GM21381 (cell line): ENCODE measurements around the gene ZNF747.

Experiments used
- ATAC-seq: cut with Tn5 transposase; IDR thresholded peaks from one replicate; pipeline ENCODE4 v1.9.1; 2021; ENCODE audit warnings: mild to moderate bottlenecking, moderate library complexity; ENCODE audit not compliant: unreplicated experiment

The ZNF747 gene

GRCh38 chr16:30534368-30535105 lies at the start of gene ZNF747:
Gene ZNF747, minus strand, starts transcription at chr16:30534858. Its CDS starts 179 bp downstream, at chr16:30534679.
- ATAC-seq = peak; percentile 73

GRCh38 chr16:30582611-30583340 lies 48.1 kb upstream of the ZNF747 start:
- ATAC-seq = no peak

- ATAC-seq = no peak
These were observed 46.8 kb upstream of the ZNF747 start for GRCh38 chr16:30581457-30581856.

- ATAC-seq = no peak
These were observed 40.0 kb upstream of the ZNF747 start for GRCh38 chr16:30574678-30575077.

GRCh38 chr16:30571445-30572322 lies 37.0 kb upstream of the ZNF747 start, which contains the start of gene ZNF688:
Gene ZNF688, minus strand, starts transcription at chr16:30571714. Its CDS starts 85 bp downstream, at chr16:30571629.
- ATAC-seq = peak; percentile 69

GRCh38 chr16:30570636-30571444 lies 36.2 kb upstream of the ZNF747 start:
- no peak for ATAC-seq

GRCh38 chr16:30569746-30570635 lies 35.3 kb upstream of the ZNF747 start:
- no peak for ATAC-seq

GRCh38 chr16:30569281-30569680 lies 34.6 kb upstream of the ZNF747 start:
- ATAC-seq = no peak

GRCh38 chr16:30567991-30568638 lies 33.5 kb upstream of the ZNF747 start:
- ATAC-seq = peak; percentile 28

GRCh38 chr16:30567160-30567990 lies 32.7 kb upstream of the ZNF747 start:
- no peak for ATAC-seq

- no peak for ATAC-seq
These were observed 31.9 kb upstream of the ZNF747 start for GRCh38 chr16:30566531-30566930.

- ATAC-seq = no peak
These were observed 31.3 kb upstream of the ZNF747 start for GRCh38 chr16:30565984-30566383.

GRCh38 chr16:30565526-30565925 lies 30.9 kb upstream of the ZNF747 start:
- ATAC-seq = no peak

GRCh38 chr16:30562021-30562420 lies 27.4 kb upstream of the ZNF747 start:
- ATAC-seq = no peak

- no peak for ATAC-seq
These were observed 26.6 kb upstream of the ZNF747 start for GRCh38 chr16:30561089-30561816.

- ATAC-seq = no peak
These were observed 25.0 kb upstream of the ZNF747 start for GRCh38 chr16:30559690-30560089.

GRCh38 chr16:30558789-30559377 lies 24.2 kb upstream of the ZNF747 start:
- ATAC-seq = no peak
